ENCODE measurements around the gene ZMIZ1. TPM values are rescaled to one million over a fixed set of nuclear protein-coding genes. Genes with fewer than 3 reads are reported as not detected.

The ZMIZ1 gene
- polyA plus RNA-seq, 1 donor from 2014 or later = 26.8 TPM

DNA sequence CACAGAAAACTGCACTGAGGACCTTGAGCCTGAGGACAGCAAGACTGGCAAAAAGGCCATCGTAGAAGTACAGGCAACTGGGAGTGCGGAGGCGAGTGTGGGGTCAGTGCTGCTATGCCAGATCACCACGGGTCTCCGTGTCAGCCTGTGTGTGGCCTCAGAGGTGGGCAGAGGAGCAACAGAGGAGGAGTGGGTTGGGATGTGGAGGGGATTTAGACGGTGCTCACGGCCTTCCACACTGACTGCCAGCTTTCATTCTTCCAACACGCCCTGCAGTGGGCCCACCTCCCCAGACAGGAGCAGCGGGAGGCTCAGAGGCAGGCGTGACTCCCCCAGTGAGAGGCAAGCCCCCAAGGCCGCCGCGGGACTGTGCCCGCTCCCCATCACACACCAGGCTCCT is 17.0 kb upstream of the ZMIZ1 start:
- TF ChIP-seq, protein P1, sequence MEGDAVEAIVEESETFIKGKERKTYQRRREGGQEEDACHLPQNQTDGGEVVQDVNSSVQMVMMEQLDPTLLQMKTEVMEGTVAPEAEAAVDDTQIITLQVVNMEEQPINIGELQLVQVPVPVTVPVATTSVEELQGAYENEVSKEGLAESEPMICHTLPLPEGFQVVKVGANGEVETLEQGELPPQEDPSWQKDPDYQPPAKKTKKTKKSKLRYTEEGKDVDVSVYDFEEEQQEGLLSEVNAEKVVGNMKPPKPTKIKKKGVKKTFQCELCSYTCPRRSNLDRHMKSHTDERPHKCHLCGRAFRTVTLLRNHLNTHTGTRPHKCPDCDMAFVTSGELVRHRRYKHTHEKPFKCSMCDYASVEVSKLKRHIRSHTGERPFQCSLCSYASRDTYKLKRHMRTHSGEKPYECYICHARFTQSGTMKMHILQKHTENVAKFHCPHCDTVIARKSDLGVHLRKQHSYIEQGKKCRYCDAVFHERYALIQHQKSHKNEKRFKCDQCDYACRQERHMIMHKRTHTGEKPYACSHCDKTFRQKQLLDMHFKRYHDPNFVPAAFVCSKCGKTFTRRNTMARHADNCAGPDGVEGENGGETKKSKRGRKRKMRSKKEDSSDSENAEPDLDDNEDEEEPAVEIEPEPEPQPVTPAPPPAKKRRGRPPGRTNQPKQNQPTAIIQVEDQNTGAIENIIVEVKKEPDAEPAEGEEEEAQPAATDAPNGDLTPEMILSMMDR (IDR thresholded peaks at IDR 0.05; ENCODE audit: poor library complexity, severe bottlenecking) = no peak
- TF ChIP-seq, protein P2, sequence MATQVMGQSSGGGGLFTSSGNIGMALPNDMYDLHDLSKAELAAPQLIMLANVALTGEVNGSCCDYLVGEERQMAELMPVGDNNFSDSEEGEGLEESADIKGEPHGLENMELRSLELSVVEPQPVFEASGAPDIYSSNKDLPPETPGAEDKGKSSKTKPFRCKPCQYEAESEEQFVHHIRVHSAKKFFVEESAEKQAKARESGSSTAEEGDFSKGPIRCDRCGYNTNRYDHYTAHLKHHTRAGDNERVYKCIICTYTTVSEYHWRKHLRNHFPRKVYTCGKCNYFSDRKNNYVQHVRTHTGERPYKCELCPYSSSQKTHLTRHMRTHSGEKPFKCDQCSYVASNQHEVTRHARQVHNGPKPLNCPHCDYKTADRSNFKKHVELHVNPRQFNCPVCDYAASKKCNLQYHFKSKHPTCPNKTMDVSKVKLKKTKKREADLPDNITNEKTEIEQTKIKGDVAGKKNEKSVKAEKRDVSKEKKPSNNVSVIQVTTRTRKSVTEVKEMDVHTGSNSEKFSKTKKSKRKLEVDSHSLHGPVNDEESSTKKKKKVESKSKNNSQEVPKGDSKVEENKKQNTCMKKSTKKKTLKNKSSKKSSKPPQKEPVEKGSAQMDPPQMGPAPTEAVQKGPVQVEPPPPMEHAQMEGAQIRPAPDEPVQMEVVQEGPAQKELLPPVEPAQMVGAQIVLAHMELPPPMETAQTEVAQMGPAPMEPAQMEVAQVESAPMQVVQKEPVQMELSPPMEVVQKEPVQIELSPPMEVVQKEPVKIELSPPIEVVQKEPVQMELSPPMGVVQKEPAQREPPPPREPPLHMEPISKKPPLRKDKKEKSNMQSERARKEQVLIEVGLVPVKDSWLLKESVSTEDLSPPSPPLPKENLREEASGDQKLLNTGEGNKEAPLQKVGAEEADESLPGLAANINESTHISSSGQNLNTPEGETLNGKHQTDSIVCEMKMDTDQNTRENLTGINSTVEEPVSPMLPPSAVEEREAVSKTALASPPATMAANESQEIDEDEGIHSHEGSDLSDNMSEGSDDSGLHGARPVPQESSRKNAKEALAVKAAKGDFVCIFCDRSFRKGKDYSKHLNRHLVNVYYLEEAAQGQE (IDR thresholded peaks at IDR 0.05; ENCODE audit: borderline replicate concordance) = no peak
- no peak for TF ChIP-seq SMC3 (conservative IDR thresholded peaks at IDR 0.05; ENCODE audit: poor library complexity)
- TF ChIP-seq RAD21 (conservative IDR thresholded peaks at IDR 0.05) = no peak
- TF ChIP-seq EP300 (conservative IDR thresholded peaks at IDR 0.05; ENCODE audit: poor library complexity, severe bottlenecking) = no peak
- TF ChIP-seq MXI1 (conservative IDR thresholded peaks at IDR 0.05; ENCODE audit: poor library complexity, severe bottlenecking) = no peak
- TF ChIP-seq EZH2 (IDR thresholded peaks at IDR 0.05; ENCODE audit: borderline replicate concordance, insufficient read depth, low read length, poor library complexity, severe bottlenecking) = no peak
- no peak for TF ChIP-seq TAF1 (IDR thresholded peaks at IDR 0.05; ENCODE audit: low read depth)
- H3F3A ChIP-seq (ENCODE audit: insufficient read depth, low read length, poor library complexity, severe bottlenecking) = no peaks in the 10 kb centered on the region
- no peak overlapping the region for H3K4me3 ChIP-seq (ENCODE audit: low read length)
- no peak overlapping the region for H3K4me2 ChIP-seq (ENCODE audit: low read length)
- H4K20me1 ChIP-seq (ENCODE audit: insufficient read depth) = no peaks in the 10 kb centered on the region
- H3K9me2 ChIP-seq (ENCODE audit: insufficient read depth, low read length) = no peaks in the 10 kb centered on the region
- H3K27ac ChIP-seq (ENCODE audit: low read length) = peak overlapping the region; percentile 61
- H3K9me3 ChIP-seq (ENCODE audit: low read length) = no peaks in the 10 kb centered on the region
- H3K27me3 ChIP-seq (ENCODE audit: insufficient read depth, low read depth, low read length) = no peaks in the 10 kb centered on the region
- no peak overlapping the region for H2AFZ ChIP-seq (ENCODE audit: low read depth, low read length)
- no peaks in the 10 kb centered on the region for H3K36me3 ChIP-seq (ENCODE audit: insufficient read depth, low read length)
- peak overlapping the region; percentile 64 for H3K9ac ChIP-seq (ENCODE audit: low read length)
- no peaks in the 10 kb centered on the region for H3K79me2 ChIP-seq (replicated peaks; ENCODE audit: insufficient read depth, low read length)

DNA sequence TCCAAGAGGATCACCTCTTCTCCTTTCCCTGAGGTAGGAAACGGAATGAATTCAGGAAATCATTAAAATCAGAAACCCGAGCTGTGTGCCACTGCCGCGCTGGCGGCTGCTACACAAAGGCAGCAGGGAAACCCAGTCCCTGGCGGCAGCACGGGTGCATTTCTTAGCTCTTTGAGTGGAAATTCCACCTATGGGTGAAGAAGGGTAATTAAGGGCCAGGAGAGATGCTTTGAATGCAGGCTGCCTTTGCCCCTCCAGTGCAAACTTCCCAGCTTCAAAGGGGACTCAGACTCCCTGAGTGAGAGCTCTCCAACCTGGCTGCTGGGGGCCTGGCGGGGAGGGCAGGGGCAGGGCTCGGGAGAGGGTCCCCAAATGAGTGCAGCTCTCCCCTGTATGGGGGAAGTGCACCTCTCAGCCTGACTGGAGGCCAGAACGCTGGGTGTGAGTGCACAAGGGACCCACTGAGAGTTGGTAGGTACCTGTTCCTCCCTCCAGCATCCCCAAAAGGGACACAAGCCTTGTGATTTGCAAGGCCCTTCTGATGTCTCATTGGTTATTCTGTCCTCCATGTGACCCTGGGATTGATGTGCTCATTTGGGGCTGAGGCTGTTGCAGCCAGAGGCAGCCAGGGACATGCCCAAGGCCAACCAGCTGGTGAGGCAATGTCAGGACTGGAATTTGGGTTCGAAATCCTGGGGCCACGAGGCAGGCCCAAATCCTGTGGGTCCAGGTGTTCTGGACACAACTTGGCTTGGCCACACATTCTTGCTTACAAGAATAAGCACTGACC is 16.3 kb upstream of the ZMIZ1 start:
- Histone ChIP-seq H3K4me3 (ENCODE audit: low read length) (no peak overlapping the region), H3K4me2 (ENCODE audit: low read length) (no peak overlapping the region), H3K9me3 (ENCODE audit: low read length) (no peaks in the 10 kb centered on the region), H3K27ac (ENCODE audit: low read length) (peak overlapping the region; percentile 61), H3K36me3 (ENCODE audit: insufficient read depth, low read length) (no peaks in the 10 kb centered on the region), H4K20me1 (ENCODE audit: insufficient read depth) (no peaks in the 10 kb centered on the region), H3K27me3 (ENCODE audit: insufficient read depth, low read depth, low read length) (no peaks in the 10 kb centered on the region), H3K9ac (ENCODE audit: low read length) (peak overlapping the region; percentile 64), H3K9me2 (ENCODE audit: insufficient read depth, low read length) (no peaks in the 10 kb centered on the region), H3F3A (ENCODE audit: insufficient read depth, low read length, poor library complexity, severe bottlenecking) (no peaks in the 10 kb centered on the region), H2AFZ (ENCODE audit: low read depth, low read length) (no peak overlapping the region), H3K79me2 (replicated peaks; ENCODE audit: insufficient read depth, low read length) (no peaks in the 10 kb centered on the region)
- TF ChIP-seq, protein P1 (IDR thresholded peaks at IDR 0.05; ENCODE audit: poor library complexity, severe bottlenecking) = peak; percentile 80
- TF ChIP-seq POLR2AphosphoS5 (IDR thresholded peaks at IDR 0.05) (peak; percentile 42), RAD21 (conservative IDR thresholded peaks at IDR 0.05) (peak; percentile 77), EP300 (conservative IDR thresholded peaks at IDR 0.05; ENCODE audit: poor library complexity, severe bottlenecking) (no peak), SMC3 (conservative IDR thresholded peaks at IDR 0.05; ENCODE audit: poor library complexity) (peak; percentile 77), TAF1 (IDR thresholded peaks at IDR 0.05; ENCODE audit: low read depth) (no peak), EZH2 (IDR thresholded peaks at IDR 0.05; ENCODE audit: borderline replicate concordance, insufficient read depth, low read length, poor library complexity, severe bottlenecking) (no peak), MXI1 (conservative IDR thresholded peaks at IDR 0.05; ENCODE audit: poor library complexity, severe bottlenecking) (no peak)
- TF ChIP-seq, protein P2 (IDR thresholded peaks at IDR 0.05; ENCODE audit: borderline replicate concordance) = peak; percentile 57
